Ectodermal cell (in vitro differentiated cells): ENCODE measurements around the gene PLA2G7.

Experiments used
- H3K27ac ChIP-seq: 2 replicates; pipeline ENCODE4 v1.7.0; 2013; ENCODE audit warnings: mild to moderate bottlenecking, low read depth, low read length; ENCODE audit not compliant: insufficient read depth, poor library complexity, severe bottlenecking
- H3K27me3 ChIP-seq: 2 replicates; pipeline ENCODE4 v1.7.0; 2013; ENCODE audit warnings: mild to moderate bottlenecking, low read length; ENCODE audit not compliant: insufficient read depth, control insufficient read depth, poor library complexity, severe bottlenecking
- H3K36me3 ChIP-seq: one replicate; pipeline ENCODE4 v1.7.0; 2013; ENCODE audit warnings: low read length; ENCODE audit not compliant: control insufficient read depth, insufficient read depth
- H3K4me1 ChIP-seq: one replicate; pipeline ENCODE4 v1.7.0; 2013; ENCODE audit warnings: low read length; ENCODE audit not compliant: control insufficient read depth, insufficient read depth
- H3K4me3 ChIP-seq: 2 replicates; pipeline ENCODE4 v1.7.0; 2013; ENCODE audit warnings: low read depth, low read length, control low read depth; ENCODE audit not compliant: insufficient read depth
- H3K9me3 ChIP-seq: 2 replicates; pipeline ENCODE4 v1.7.0; 2013; ENCODE audit warnings: mild to moderate bottlenecking, low read length, moderate library complexity; ENCODE audit not compliant: control insufficient read depth
- WGBS, 2 experiments: methylation state at CpG; one replicate each; pipeline ENCODE4 v1.1.7; 2013; ENCODE audit warnings: missing lambda C conversion rate in 2 of 2; 5-methylcytosine and 5-hydroxymethylcytosine counted together

PLA2G7 gene

DNA sequence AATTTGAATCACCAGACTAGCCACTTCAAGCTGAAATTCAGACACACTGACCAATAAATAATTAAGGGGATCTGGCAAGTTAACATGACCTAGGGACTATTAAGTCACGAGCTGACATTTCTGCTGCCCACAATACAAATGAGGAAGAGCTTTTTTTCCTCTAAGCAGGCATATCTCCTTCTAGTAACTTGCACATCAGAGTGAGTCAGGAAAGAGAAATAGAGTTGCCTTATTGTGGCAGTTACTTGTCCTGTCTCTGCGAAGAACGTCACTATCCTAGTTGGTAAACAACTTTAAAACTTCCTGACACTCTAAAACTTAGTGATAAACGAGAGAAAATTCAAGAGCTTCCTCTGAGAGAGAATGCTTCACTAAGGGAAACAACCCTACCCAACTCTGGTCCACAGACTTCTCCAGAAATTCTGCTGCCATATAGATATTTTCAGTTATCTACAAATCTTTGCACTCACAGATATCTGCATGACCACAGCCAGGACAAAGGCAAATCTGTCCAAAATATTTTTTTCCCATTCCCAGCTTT lies 4.2 kb downstream of the PLA2G7 start:
- 90 to 92% methylated on average over 4 of the region's 4 CpGs for WGBS, 2 experiments
- no peaks in the 10 kb centered on the region for H3K9me3 ChIP-seq
- no peaks in the 10 kb centered on the region for H3K36me3 ChIP-seq
- H3K27ac ChIP-seq: no peak overlapping the region
- H3K4me1 ChIP-seq: no peaks in the 10 kb centered on the region
- no peak overlapping the region for H3K4me3 ChIP-seq
- peaks cover 22% of the 10 kb centered on the region for H3K27me3 ChIP-seq

DNA sequence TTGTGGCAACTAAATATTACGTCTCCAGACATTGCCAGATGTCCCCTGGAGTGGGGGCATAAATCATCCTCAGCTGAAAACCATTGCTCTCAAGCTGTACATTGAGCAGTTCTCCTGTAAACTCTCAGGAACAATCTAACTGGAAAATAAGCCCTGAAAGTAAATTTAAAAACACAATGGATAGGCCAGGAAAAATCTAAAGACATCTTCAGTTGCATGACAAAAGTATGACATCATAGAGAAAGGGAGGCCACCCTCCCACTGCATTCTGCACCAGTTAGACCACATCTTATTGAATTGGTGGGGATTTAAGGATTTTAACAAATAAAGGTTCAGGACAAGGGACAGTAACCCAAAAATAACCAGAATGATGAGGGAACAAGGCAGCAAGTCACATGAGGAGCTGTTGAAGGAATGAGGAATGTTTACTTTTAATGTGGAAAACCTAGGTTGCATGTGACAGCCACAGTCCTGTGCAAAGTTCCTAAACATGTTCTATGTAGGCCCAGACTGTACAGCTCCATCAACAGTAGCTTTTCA lies 5.3 kb downstream of the PLA2G7 start:
- peaks cover 10% of the 10 kb centered on the region for H3K27me3 ChIP-seq
- WGBS, 2 experiments: 89% methylated on average over 1 of the region's 1 CpG

DNA sequence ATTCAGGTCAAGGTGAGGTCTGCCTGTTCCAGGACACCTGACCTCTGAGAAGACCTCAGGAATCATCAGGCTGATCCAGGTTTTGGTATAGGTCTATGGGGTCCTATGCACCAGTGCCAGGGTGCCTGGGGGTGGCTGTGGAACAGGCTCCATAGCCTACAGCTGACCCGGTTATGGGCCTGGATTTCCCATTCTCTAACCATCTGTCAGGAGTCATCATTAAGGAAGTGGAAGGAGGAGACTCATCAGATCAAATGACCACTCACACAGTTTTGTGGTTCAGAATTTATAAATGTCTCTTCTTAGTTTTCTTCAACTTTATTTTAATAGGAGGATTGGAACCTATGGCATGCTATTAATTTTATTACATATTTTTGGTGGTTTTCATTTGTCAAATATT lies 14.8 kb downstream of the PLA2G7 start:
- no peaks in the 10 kb centered on the region for H3K36me3 ChIP-seq
- no peaks in the 10 kb centered on the region for H3K27me3 ChIP-seq
- H3K4me1 ChIP-seq: no peaks in the 10 kb centered on the region
- 89 to 95% methylated on average over 1 of the region's 1 CpG for WGBS, 2 experiments
- H3K27ac ChIP-seq: no peak overlapping the region
- H3K9me3 ChIP-seq: no peaks in the 10 kb centered on the region
- H3K4me3 ChIP-seq: no peak overlapping the region

More for the DNA sequence above, 5.3 kb downstream of the PLA2G7 start:
- Histone ChIP-seq H3K36me3 (no peaks in the 10 kb centered on the region), H3K27ac (no peak overlapping the region), H3K4me1 (no peaks in the 10 kb centered on the region), H3K4me3 (no peak overlapping the region), H3K9me3 (no peaks in the 10 kb centered on the region)

DNA sequence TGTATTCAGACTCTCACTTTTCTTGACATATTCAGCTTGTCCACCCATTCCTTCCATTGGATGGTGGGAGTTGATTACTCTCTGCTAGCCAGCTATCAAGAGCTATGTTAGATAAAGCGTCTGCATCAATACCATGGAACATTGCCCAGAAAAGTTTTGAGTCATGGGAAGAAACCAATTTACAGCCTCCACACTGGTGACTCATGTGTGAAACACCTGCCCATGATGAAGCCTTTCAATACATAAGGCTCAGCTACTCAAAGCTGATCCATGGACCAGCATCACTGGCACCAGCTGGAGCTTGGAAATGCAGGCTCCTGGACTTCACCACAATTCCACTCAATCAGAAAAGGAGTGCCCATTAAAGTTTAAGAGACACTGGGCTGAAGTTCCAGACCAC lies 16.1 kb downstream of the PLA2G7 start:
- Histone ChIP-seq H3K36me3 (no peaks in the 10 kb centered on the region), H3K9me3 (no peaks in the 10 kb centered on the region), H3K4me3 (no peak overlapping the region), H3K27ac (no peak overlapping the region), H3K4me1 (no peaks in the 10 kb centered on the region), H3K27me3 (no peaks in the 10 kb centered on the region)
- 90 to 95% methylated on average over 1 of the region's 1 CpG for WGBS, 2 experiments

DNA sequence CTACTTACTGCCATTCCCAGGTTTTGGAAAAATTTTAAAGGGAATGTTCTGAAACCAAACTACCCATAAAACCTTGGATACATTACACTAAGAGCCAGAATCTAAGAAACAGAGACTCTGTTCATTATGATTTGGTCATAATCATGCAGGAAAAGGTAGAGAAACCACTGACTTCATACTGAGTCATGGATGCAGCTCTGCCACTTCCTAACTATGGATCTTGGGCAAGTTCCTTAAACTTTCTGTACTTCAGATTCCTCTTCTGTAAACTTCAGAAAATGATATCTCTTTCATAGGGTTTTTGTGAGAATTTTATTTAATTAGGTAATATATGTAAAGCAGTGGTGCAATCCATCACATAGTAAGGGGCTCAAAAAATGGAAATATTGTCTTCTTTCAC lies 20.0 kb downstream of the PLA2G7 start:
- H3K9me3 ChIP-seq: no peaks in the 10 kb centered on the region
- H3K36me3 ChIP-seq: no peaks in the 10 kb centered on the region
- no peak overlapping the region for H3K27ac ChIP-seq
- H3K4me3 ChIP-seq: no peak overlapping the region
- H3K27me3 ChIP-seq: no peaks in the 10 kb centered on the region
- no peaks in the 10 kb centered on the region for H3K4me1 ChIP-seq

DNA sequence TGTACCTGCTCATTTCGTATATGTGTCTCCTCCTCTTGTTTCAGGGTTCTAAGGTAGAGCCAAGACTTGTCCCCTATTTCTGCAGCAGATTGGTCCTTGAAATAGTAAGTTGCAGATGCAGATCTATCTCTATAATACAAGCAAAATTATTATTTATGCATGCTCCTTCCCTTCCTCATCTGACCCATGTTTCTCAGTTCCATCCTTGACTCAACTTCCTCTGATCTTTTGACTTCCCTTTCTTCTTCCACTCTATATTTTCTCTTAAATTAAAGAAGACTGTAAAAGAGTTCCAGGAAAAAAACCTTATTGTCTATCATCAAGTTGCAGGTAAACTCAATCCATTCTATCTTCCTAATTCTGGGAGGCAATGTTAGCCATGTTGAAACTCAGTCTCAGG lies 23.7 kb downstream of the PLA2G7 start:
- no peaks in the 10 kb centered on the region for H3K36me3 ChIP-seq
- H3K27ac ChIP-seq: no peak overlapping the region
- no peaks in the 10 kb centered on the region for H3K27me3 ChIP-seq
- no peaks in the 10 kb centered on the region for H3K9me3 ChIP-seq
- H3K4me1 ChIP-seq: no peaks in the 10 kb centered on the region
- 89 to 100% methylated on average over 1 of the region's 1 CpG for whole genome bisulfite sequencing, 2 experiments
- no peak overlapping the region for H3K4me3 ChIP-seq

DNA sequence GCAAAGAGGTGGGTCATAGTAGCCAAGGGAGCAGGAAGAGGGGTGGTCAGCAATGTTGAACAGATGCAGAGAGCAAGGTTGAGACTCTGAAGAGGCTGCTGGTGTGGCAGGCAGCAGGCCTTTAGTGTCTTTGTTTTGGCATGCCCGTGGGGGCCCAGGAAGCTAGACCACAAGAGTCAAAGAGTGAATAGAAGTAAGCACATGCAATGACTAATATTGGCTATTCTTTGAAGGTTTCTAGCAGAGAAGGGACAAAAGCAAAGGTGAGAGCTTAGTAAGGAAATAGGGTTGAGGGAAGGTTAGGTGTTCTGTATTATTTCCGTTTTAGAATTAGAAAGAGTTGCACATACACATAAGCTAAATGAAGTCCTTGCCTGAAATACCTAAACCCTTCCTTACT lies 28.7 kb downstream of the PLA2G7 start:
- H3K27ac ChIP-seq: no peak overlapping the region
- no peaks in the 10 kb centered on the region for H3K27me3 ChIP-seq
- H3K4me1 ChIP-seq: no peaks in the 10 kb centered on the region
- 75 to 95% methylated on average over 2 of the region's 2 CpGs for WGBS, 2 experiments
- H3K36me3 ChIP-seq: no peaks in the 10 kb centered on the region
- no peaks in the 10 kb centered on the region for H3K9me3 ChIP-seq
- no peak overlapping the region for H3K4me3 ChIP-seq

DNA sequence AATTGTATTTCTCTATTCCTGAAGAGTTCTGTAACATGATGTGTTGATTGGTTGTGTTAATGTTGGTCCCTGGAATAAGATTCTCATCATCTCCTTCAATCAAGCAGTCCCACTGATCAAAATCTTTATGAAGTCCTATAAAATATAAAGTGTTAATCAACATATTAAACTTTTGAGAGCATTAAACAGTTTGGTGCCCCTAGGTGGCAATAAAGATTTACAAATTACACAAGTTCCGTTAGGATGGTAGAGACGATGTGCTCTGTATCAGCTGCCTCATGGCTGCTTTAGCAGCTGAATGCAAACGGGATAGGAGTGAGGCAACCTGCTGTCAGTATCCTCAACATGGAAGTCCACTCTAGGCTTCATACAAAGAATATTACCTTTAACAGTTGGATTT lies 30.6 kb downstream of the PLA2G7 start:
- Histone ChIP-seq H3K4me3 (no peak overlapping the region), H3K9me3 (no peaks in the 10 kb centered on the region), H3K4me1 (no peaks in the 10 kb centered on the region), H3K36me3 (no peaks in the 10 kb centered on the region), H3K27me3 (no peaks in the 10 kb centered on the region), H3K27ac (no peak overlapping the region)
- 45 to 46% methylated on average over 3 of the region's 3 CpGs for WGBS, 2 experiments

DNA sequence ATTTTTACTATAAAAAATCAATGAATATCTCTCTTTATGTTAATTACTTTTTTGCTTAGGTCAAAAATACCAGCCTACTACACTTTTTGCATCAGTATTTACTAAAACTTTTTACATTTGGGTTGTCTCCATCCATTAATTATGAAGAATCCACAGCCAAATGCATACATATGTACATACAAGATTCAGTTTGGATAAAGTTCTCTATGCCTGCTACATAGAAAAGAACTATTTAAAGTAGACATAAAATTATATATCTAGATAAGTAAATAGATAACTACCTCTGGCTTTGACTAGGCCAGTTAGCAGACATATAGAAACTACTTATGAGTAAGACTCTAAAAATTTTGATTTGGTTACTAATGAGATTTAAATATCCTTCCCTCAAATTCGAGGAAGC lies 35.2 kb downstream of the PLA2G7 start:
- H3K27me3 ChIP-seq: no peaks in the 10 kb centered on the region
- H3K4me3 ChIP-seq: no peak overlapping the region
- no peaks in the 10 kb centered on the region for H3K4me1 ChIP-seq
- H3K36me3 ChIP-seq: no peaks in the 10 kb centered on the region
- H3K27ac ChIP-seq: no peak overlapping the region
- 100% methylated on average over 1 of the region's 1 CpG; no CpG with 5 or more reads in 1 of the 2 experiments for WGBS, 2 experiments
- no peaks in the 10 kb centered on the region for H3K9me3 ChIP-seq

DNA sequence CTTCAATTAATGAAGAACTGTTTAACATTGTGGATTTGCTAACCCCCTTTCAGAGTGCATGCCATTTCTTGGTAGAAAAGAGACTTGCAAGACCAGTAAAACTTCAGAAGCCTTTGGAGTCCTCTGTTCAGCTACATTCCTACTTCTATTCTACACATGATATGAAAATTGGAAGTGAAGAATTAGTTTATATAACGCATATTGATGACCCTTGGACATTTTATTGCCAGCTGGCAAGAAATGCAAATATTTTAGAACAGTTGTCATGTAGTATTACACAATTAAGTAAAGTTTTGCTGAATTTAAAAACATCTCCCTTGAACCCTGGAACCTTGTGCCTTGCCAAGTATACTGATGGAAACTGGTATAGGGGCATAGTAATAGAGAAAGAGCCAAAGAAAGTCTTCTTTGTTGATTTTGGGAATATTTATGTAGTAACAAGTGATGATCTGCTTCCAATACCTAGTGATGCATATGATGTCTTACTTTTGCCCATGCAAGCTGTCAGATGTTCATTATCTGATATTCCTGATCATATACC lies 44.2 kb downstream of the PLA2G7 start:
- Histone ChIP-seq H3K27ac (no peak overlapping the region), H3K4me1 (no peaks in the 10 kb centered on the region), H3K9me3 (no peaks in the 10 kb centered on the region), H3K4me3 (no peak overlapping the region), H3K27me3 (no peaks in the 10 kb centered on the region), H3K36me3 (no peaks in the 10 kb centered on the region)
- 67 to 100% methylated on average over 1 of the region's 1 CpG for WGBS, 2 experiments
